HepG2 (cell line): ENCODE data around the gene PEX11G. TPM values are rescaled to one million over a fixed set of nuclear protein-coding genes. Genes with fewer than 3 reads are reported as not detected.

Experiments
- ATF7-NPFF ChIP-seq: sonication (generic); formaldehyde crosslinking; IDR thresholded peaks from 2 replicates; pipeline ENCODE4 v1.8.1; 2023; ENCODE audit warnings: mild to moderate bottlenecking, low read depth, missing genetic modification reagents, moderate library complexity
- HES4 ChIP-seq: sonication (generic); formaldehyde crosslinking; IDR thresholded peaks from 2 replicates; pipeline ENCODE4 v1.9.0; 2021; ENCODE audit warnings: mild to moderate bottlenecking, missing genetic modification reagents, borderline replicate concordance
- HMG20B ChIP-seq: conservative IDR thresholded peaks from 2 replicates; pipeline ENCODE4 v1.6.1; 2016; ENCODE audit warnings: missing genetic modification reagents, missing compliant biosample characterization
- LCORL ChIP-seq, 2 experiments: fragments of 450-650 bp in 1 of 2; sonication (generic) in 1 of 2; formaldehyde crosslinking in 1 of 2; IDR thresholded peaks; 2 replicates each; pipeline versions ENCODE4 v1.5.0 to v1.6.1; 2017 to 2020; ENCODE audit warnings: antibody characterized with exemption in 1 of 2, missing genetic modification reagents in 1 of 2
- MEF2D ChIP-seq: sonication (generic); formaldehyde crosslinking; IDR thresholded peaks from 2 replicates; pipeline ENCODE4 v1.5.1; 2020; ENCODE audit warnings: mild to moderate bottlenecking, missing genetic modification reagents
- MIXL1 ChIP-seq: IDR thresholded peaks from 2 replicates; pipeline ENCODE4 v1.6.1; 2016
- PAX8 ChIP-seq: sonication (generic); formaldehyde crosslinking; IDR thresholded peaks from 2 replicates; pipeline ENCODE4 v1.8.0; 2022; ENCODE audit warnings: mild to moderate bottlenecking, missing genetic modification reagents, borderline replicate concordance
- SAFB2 ChIP-seq: sonication (generic); formaldehyde crosslinking; IDR thresholded peaks from 2 replicates; pipeline ENCODE4 v1.5.1; 2020; ENCODE audit warnings: missing genetic modification reagents, low read depth, mild to moderate bottlenecking, borderline replicate concordance
- SIN3A ChIP-seq: IDR thresholded peaks from 2 replicates; pipeline ENCODE4 v1.6.1; 2011; ENCODE audit warnings: low read depth, mild to moderate bottlenecking, control low read depth, low read length, borderline replicate concordance
- SP2 ChIP-seq: sonication (generic); formaldehyde crosslinking; IDR thresholded peaks from 2 replicates; pipeline ENCODE4 v1.5.1; 2020; ENCODE audit warnings: mild to moderate bottlenecking, missing genetic modification reagents
- ZBTB1 ChIP-seq: sonication (generic); formaldehyde crosslinking; IDR thresholded peaks from 2 replicates; pipeline ENCODE4 v1.4.0; 2020; ENCODE audit warnings: missing genetic modification reagents, borderline replicate concordance
- ZBTB21 ChIP-seq: sonication (generic); formaldehyde crosslinking; IDR thresholded peaks from 2 replicates; pipeline ENCODE4 v1.4.0; 2020; ENCODE audit warnings: missing genetic modification reagents
- ZNF138 ChIP-seq: sonication (generic); formaldehyde crosslinking; IDR thresholded peaks from 2 replicates; pipeline ENCODE4 v1.5.0; 2020; ENCODE audit warnings: mild to moderate bottlenecking, low read depth, missing genetic modification reagents
- ZNF251 ChIP-seq: sonication (generic); formaldehyde crosslinking; IDR thresholded peaks from 2 replicates; pipeline ENCODE4 v1.9.0; 2021; ENCODE audit warnings: mild to moderate bottlenecking, missing genetic modification reagents
- ZNF292 ChIP-seq: sonication (generic); formaldehyde crosslinking; IDR thresholded peaks from 2 replicates; pipeline ENCODE4 v1.8.1; 2022; ENCODE audit warnings: mild to moderate bottlenecking, low read depth, missing genetic modification reagents, borderline replicate concordance
- ZNF317 ChIP-seq: sonication (generic); formaldehyde crosslinking; IDR thresholded peaks from 2 replicates; pipeline ENCODE4 v1.5.0; 2020; ENCODE audit warnings: mild to moderate bottlenecking, missing genetic modification reagents
- ZNF350 ChIP-seq: sonication (generic); formaldehyde crosslinking; IDR thresholded peaks from 2 replicates; pipeline ENCODE4 v1.4.0; 2020; ENCODE audit warnings: mild to moderate bottlenecking, low read depth, missing genetic modification reagents, borderline replicate concordance
- ZNF713 ChIP-seq: sonication (generic); formaldehyde crosslinking; IDR thresholded peaks from 2 replicates; pipeline ENCODE4 v1.4.0; 2020; ENCODE audit warnings: mild to moderate bottlenecking, missing genetic modification reagents
- ZNF768 ChIP-seq: sonication (generic); formaldehyde crosslinking; IDR thresholded peaks from 2 replicates; pipeline ENCODE4 v1.4.0; 2020; ENCODE audit warnings: missing genetic modification reagents
- ZNF839 ChIP-seq: sonication (generic); formaldehyde crosslinking; IDR thresholded peaks from 2 replicates; pipeline ENCODE4 v1.4.0; 2020; ENCODE audit warnings: missing genetic modification reagents, mild to moderate bottlenecking, borderline replicate concordance
- polyA plus RNA-seq, 8 experiments: library from polyadenylated mRNA; depleted of rRNA in 3 of 8; stranded (reverse) in 7 of 8; unstranded in 1 of 8; fragments of >200 nt; fragmentation: Illumina TruSeq in 4 of 8; extraction: Trizol in 4 of 8; gene quantifications; 2 replicates each; pipeline versions ENCODE4 v1.2.1 to v1.2.3, GENCODE V29; 2011 to 2016; ENCODE audit warnings: low read depth in 4 of 8, missing spikeins in 1 of 8, mixed read lengths in 1 of 8; ENCODE audit not compliant: insufficient read depth in 1 of 8
- total RNA-seq, 5 experiments: library from RNA; depleted of rRNA; stranded (reverse); fragments of >200 nt; fragmentation: Illumina TruSeq; extraction: Trizol; gene quantifications; 2 replicates each; pipeline ENCODE4 v1.2.3, GENCODE V29; 2016; ENCODE audit warnings: low read depth in 1 of 5
- TF ChIP-seq, protein P1 (sequence below): sonication (generic); formaldehyde crosslinking; IDR thresholded peaks from 2 replicates; pipeline ENCODE4 v1.8.1; 2023; ENCODE audit warnings: mild to moderate bottlenecking, moderate library complexity, missing genetic modification reagents
- TF ChIP-seq, protein P2 (sequence below): sonication (generic); formaldehyde crosslinking; IDR thresholded peaks from 2 replicates; pipeline ENCODE4 v1.4.0; 2020; ENCODE audit warnings: mild to moderate bottlenecking, missing genetic modification reagents
- TF ChIP-seq, protein P3 (sequence below): IDR thresholded peaks from 2 replicates; pipeline ENCODE4 v1.6.1; 2016

The PEX11G gene
- total and polyA plus RNA-seq, 2 of the 13 experiments (the other 11 are each of a cell fraction or from before 2014, with no cell fraction given): not detected

DNA sequence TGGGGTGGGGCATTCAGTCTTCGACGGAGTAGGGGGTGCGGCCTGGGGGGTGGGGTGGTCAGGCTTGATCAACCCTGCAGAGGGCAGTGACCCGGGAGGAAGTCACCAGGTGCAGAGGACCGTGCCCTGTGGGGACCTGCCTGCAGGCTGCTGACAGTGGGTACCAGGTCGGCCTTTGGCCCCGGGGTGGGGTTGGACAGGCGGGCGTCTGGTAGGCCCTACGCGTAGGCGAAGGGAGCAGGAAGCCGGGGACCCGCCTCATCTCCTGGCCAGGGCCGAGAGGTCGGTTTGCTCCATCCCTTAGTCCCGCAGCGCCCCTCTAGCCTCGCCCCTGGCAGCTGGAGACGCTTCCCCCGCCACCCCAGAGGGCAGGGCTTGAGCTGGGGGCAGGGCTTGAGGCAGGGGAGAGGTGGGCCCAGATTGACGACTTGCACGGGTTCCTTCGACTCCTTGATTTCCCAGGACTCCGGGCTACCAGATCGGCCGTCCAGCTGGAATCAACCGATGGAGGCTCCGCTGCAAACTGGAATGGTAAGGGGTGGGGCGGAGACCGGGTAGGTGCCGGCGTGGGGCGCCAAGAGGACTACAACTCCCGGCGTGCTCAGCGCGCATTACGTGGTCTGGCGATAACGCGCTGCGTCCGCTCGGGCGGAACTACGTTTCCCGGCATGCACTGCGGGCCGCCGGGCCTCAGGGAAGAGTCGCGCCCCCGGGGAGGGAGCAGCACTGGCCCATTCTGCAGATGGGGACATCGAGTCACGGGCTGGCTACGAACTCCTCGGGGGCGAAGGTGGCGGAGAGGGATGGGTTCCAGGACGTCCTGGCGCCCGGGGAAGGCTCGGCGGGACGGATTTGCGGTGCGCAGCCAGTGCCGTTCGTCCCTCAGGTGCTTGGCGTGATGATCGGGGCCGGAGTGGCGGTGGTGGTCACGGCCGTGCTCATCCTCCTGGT is 46.5 kb upstream of the PEX11G start, which contains the start of gene PNPLA6 (continued):
- 0 out of 2 replicates have a peak, but pooled peaks have one; percentile 75 for TF ChIP-seq PAX8 (CRISPR knock-in tag)
- 0 out of 2 replicates have a peak, but pooled peaks have one; percentile 18 for TF ChIP-seq ZBTB1
- TF ChIP-seq, protein P1, sequence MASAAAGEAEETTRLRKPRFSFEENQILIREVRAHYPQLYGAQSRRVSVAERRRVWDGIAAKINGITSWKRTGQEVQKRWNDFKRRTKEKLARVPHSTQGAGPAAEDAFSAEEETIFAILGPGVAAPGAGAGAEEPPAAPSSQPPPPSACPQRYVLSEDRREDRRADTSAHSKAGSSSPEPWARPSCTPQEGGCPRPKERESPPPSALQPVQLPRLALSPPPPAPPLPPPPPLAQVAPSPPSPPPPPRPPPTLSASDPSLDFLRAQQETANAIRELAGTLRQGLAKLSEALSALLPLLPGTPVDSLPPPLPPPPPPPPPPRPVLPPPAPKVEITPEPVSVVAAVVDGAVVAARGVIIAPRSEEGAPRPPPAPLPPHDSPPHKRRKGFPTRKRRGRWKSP (CRISPR knock-in tag): no peak
- peak; percentile 27; the same call in 1 of the 2 replicates for TF ChIP-seq SIN3A
- no peak for TF ChIP-seq HMG20B (CRISPR knock-in tag)
- TF ChIP-seq, protein P2, sequence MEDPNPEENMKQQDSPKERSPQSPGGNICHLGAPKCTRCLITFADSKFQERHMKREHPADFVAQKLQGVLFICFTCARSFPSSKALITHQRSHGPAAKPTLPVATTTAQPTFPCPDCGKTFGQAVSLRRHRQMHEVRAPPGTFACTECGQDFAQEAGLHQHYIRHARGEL (CRISPR knock-in tag): no peak
- peak; percentile 60; the same call in 1 of the 2 replicates for TF ChIP-seq ZNF768 (CRISPR knock-in tag)
- TF ChIP-seq ZNF713 (CRISPR knock-in tag): peak; percentile 98; the same call in 1 of the 2 replicates
- TF ChIP-seq SAFB2: peak; percentile 77; the same call in 1 of the 2 replicates
- peak; percentile 84; the same call in 1 of the 2 replicates for TF ChIP-seq ATF7-NPFF (CRISPR knock-in tag)
- 0 out of 2 replicates have a peak, but pooled peaks have one; percentile 60 for TF ChIP-seq ZBTB21 (CRISPR knock-in tag)
- no peak for TF ChIP-seq LCORL (IDR thresholded peaks at IDR 0.05)
- TF ChIP-seq LCORL (CRISPR knock-in tag; IDR thresholded peaks at IDR 0.05): peak; percentile 60; the same call in 1 of the 2 replicates
- peak; percentile 59; the same call in 1 of the 2 replicates for TF ChIP-seq ZNF350 (CRISPR knock-in tag)
- TF ChIP-seq ZNF251 (CRISPR knock-in tag): peak; percentile 87; the same call in 1 of the 2 replicates
- peak; percentile 52; the same call in 1 of the 2 replicates for TF ChIP-seq ZNF317
- 0 out of 2 replicates have a peak, but pooled peaks have one; percentile 10 for TF ChIP-seq ZNF292 (CRISPR knock-in tag)
- TF ChIP-seq, protein P3, sequence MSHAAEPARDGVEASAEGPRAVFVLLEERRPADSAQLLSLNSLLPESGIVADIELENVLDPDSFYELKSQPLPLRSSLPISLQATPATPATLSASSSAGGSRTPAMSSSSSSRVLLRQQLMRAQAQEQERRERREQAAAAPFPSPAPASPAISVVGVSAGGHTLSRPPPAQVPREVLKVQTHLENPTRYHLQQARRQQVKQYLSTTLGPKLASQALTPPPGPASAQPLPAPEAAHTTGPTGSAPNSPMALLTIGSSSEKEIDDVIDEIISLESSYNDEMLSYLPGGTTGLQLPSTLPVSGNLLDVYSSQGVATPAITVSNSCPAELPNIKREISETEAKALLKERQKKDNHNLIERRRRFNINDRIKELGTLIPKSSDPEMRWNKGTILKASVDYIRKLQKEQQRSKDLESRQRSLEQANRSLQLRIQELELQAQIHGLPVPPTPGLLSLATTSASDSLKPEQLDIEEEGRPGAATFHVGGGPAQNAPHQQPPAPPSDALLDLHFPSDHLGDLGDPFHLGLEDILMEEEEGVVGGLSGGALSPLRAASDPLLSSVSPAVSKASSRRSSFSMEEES (CRISPR knock-in tag): 0 out of 2 replicates have a peak, but pooled peaks have one; percentile 38
- TF ChIP-seq ZNF839: no peak; the same call in 1 of the 2 replicates
- peak; percentile 36; the same call in 1 of the 2 replicates for TF ChIP-seq ZNF138 (CRISPR knock-in tag)
- peak; percentile 53; the same call in 1 of the 2 replicates for TF ChIP-seq SP2 (CRISPR knock-in tag)
- no peak; the same call in 1 of the 2 replicates for TF ChIP-seq MEF2D
- TF ChIP-seq MIXL1: peak; percentile 58
- no peak; the same call in 1 of the 2 replicates for TF ChIP-seq HES4 (CRISPR knock-in tag)
